SH-SY5Y (cell line): ENCODE data around the gene ATXN7L3.

Experiments used
- GATA2 ChIP-seq: IDR thresholded peaks from 2 replicates; pipeline ENCODE4 v1.6.1; 2011; ENCODE audit warnings: mild to moderate bottlenecking, low read depth, low read length
- GATA3 ChIP-seq: IDR thresholded peaks from 2 replicates; pipeline ENCODE4 v1.6.1; 2011; ENCODE audit warnings: low read depth, mild to moderate bottlenecking, low read length, moderate library complexity

Gene ATXN7L3

GRCh38 chr17:44200478-44201155 lies 933 bp upstream of the ATXN7L3 start:
- TF ChIP-seq GATA3, result no peak
- no peak for TF ChIP-seq GATA2

- TF ChIP-seq GATA3 (no peak), GATA2 (no peak)
Measured at GRCh38 chr17:44198721-44199552, 747 bp downstream of the ATXN7L3 start.

- TF ChIP-seq GATA2 (no peak), GATA3 (no peak)
Measured at GRCh38 chr17:44197980-44198720, 1.5 kb downstream of the ATXN7L3 start.

GRCh38 chr17:44197107-44197506 lies 2.6 kb downstream of the ATXN7L3 start:
- TF ChIP-seq GATA2 (no peak), GATA3 (no peak)

- TF ChIP-seq GATA2 (no peak), GATA3 (no peak)
Measured at GRCh38 chr17:44193326-44194084, 6.2 kb downstream of the ATXN7L3 start.

GRCh38 chr17:44192750-44193149 lies 6.9 kb downstream of the ATXN7L3 start:
- TF ChIP-seq GATA2 (no peak), GATA3 (no peak)

GRCh38 chr17:44191941-44192496 lies 7.7 kb downstream of the ATXN7L3 start:
- TF ChIP-seq GATA3 (no peak), GATA2 (no peak)

- TF ChIP-seq GATA2, result no peak
- TF ChIP-seq GATA3, result no peak
Measured at GRCh38 chr17:44191369-44191768, 8.3 kb downstream of the ATXN7L3 start.

- TF ChIP-seq GATA2, result no peak
- TF ChIP-seq GATA3, result no peak
Measured at GRCh38 chr17:44190481-44190880, 9.2 kb downstream of the ATXN7L3 start.

GRCh38 chr17:44188576-44189403 lies 10.9 kb downstream of the ATXN7L3 start:
- no peak for TF ChIP-seq GATA3
- no peak for TF ChIP-seq GATA2

- no peak for TF ChIP-seq GATA2
- no peak for TF ChIP-seq GATA3
Measured at GRCh38 chr17:44187131-44187899, 12.4 kb downstream of the ATXN7L3 start.

- TF ChIP-seq GATA2 (peak; percentile 19; the same call in 1 of the 2 replicates), GATA3 (no peak)
Measured at GRCh38 chr17:44186307-44187130, 13.2 kb downstream of the ATXN7L3 start, which contains the start of gene TMUB2. Gene TMUB2, plus strand, starts transcription at chr17:44186972. Its CDS starts 737 bp downstream, at chr17:44187709.
